GM12878 (cell line): ENCODE measurements around the gene SLC26A11. TPM values are rescaled to one million over a fixed set of nuclear protein-coding genes. Genes with fewer than 3 reads are reported as not detected.

Experiments
- BACH1 ChIP-seq: fragments of 450-650 bp; IDR thresholded peaks from 2 replicates; pipeline ENCODE4 v1.6.1; 2017; ENCODE audit warnings: mild to moderate bottlenecking, borderline replicate concordance
- BHLHE40 ChIP-seq, 2 experiments: fragments of 450-650 bp in 1 of 2; IDR thresholded peaks; 2 replicates each; pipeline ENCODE4 v1.6.1; 2011 to 2017; ENCODE audit warnings: low read depth in 2 of 2, borderline replicate concordance in 1 of 2, improper control_type of control experiment in 1 of 2, low read length in 1 of 2, mild to moderate bottlenecking in 1 of 2
- IKZF1 ChIP-seq: fragments of 450-650 bp; conservative IDR thresholded peaks from 2 replicates; pipeline ENCODE4 v1.6.1; 2017; ENCODE audit warnings: antibody characterized with exemption, mild to moderate bottlenecking
- NR2F1 ChIP-seq: fragments of 450-650 bp; conservative IDR thresholded peaks from 2 replicates; pipeline ENCODE4 v1.6.1; 2017; ENCODE audit warnings: mild to moderate bottlenecking
- SMARCA5 ChIP-seq: fragments of 450-650 bp; IDR thresholded peaks from 2 replicates; pipeline ENCODE4 v1.6.1; 2017; ENCODE audit warnings: mild to moderate bottlenecking
- TCF12 ChIP-seq: IDR thresholded peaks from 2 replicates; pipeline ENCODE4 v1.6.1; 2011; ENCODE audit warnings: low read depth, mild to moderate bottlenecking, low read length
- ZNF24 ChIP-seq: fragments of 450-650 bp; IDR thresholded peaks from 2 replicates; pipeline ENCODE4 v1.6.1; 2017; ENCODE audit warnings: antibody characterized with exemption, mild to moderate bottlenecking
- ZNF592 ChIP-seq: fragments of 450-650 bp; IDR thresholded peaks from 2 replicates; pipeline ENCODE4 v1.6.1; 2017; ENCODE audit warnings: mild to moderate bottlenecking, moderate library complexity
- polyA plus RNA-seq, 11 experiments: library from polyadenylated mRNA; depleted of rRNA in 4 of 11; unstranded in 6 of 11; stranded (reverse) in 5 of 11; fragments of >200 nt; fragmentation: Nextera tagmentation in 4 of 11; fragmentation: Illumina TruSeq in 1 of 11; extraction: Ambion mirVana in 4 of 11; extraction: Trizol in 1 of 11; gene quantifications; 1 replicate in 1 of 11; 2 replicates in 10 of 11; pipeline versions ENCODE4 v1.2.1 to v1.2.3, GENCODE V29; 2011 to 2016; ENCODE audit warnings: inconsistent platforms in 2 of 11, missing spikeins in 2 of 11, low read depth in 1 of 11
- total RNA-seq, 4 experiments: library from RNA; depleted of rRNA in 3 of 4; stranded (reverse); fragments of >200 nt in 3 of 4; fragmentation: Illumina TruSeq in 1 of 4; extraction: Trizol in 1 of 4; gene quantifications; 2 replicates each; pipeline versions ENCODE4 v1.2.1 to v1.2.3, GENCODE V29; 2013 to 2021
- TF ChIP-seq, protein P1 (sequence below): fragments of 450-650 bp; conservative IDR thresholded peaks from 2 replicates; pipeline ENCODE4 v1.6.1; 2017; ENCODE audit warnings: mild to moderate bottlenecking, moderate library complexity
- TF ChIP-seq, protein P2 (sequence below): fragments of 450-650 bp; IDR thresholded peaks from 2 replicates; pipeline ENCODE4 v1.6.1; 2017; ENCODE audit warnings: mild to moderate bottlenecking, moderate library complexity

SLC26A11 gene
- total and polyA plus RNA-seq, 10 of the 15 experiments (the other 5 are each of a cell fraction or from before 2014, with no cell fraction given): 0.05 to 4.1 (median 1.2) TPM; not detected in 1

- TF ChIP-seq, protein P1, sequence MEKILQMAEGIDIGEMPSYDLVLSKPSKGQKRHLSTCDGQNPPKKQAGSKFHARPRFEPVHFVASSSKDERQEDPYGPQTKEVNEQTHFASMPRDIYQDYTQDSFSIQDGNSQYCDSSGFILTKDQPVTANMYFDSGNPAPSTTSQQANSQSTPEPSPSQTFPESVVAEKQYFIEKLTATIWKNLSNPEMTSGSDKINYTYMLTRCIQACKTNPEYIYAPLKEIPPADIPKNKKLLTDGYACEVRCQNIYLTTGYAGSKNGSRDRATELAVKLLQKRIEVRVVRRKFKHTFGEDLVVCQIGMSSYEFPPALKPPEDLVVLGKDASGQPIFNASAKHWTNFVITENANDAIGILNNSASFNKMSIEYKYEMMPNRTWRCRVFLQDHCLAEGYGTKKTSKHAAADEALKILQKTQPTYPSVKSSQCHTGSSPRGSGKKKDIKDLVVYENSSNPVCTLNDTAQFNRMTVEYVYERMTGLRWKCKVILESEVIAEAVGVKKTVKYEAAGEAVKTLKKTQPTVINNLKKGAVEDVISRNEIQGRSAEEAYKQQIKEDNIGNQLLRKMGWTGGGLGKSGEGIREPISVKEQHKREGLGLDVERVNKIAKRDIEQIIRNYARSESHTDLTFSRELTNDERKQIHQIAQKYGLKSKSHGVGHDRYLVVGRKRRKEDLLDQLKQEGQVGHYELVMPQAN: peak; percentile 70; the same call in 1 of the 2 replicates
- TF ChIP-seq BACH1 (peak; percentile 88), ZNF592 (0 out of 2 replicates have a peak, but pooled peaks have one; percentile 62), TCF12 (peak; percentile 31; the same call in 1 of the 2 replicates), ZNF24 (peak; percentile 51; the same call in 1 of the 2 replicates), SMARCA5 (peak; percentile 87; the same call in 1 of the 2 replicates), BHLHE40 (IDR thresholded peaks at IDR 0.05; ENCODE audit: borderline replicate concordance in 1 of 2, low read depth in 2 of 2, low read length in 1 of 2) (peak in 1 of 2 experiments; percentile 68; a peak in 2 of 4 replicates), IKZF1 (peak; percentile 56), NR2F1 (peak; percentile 64; the same call in 1 of the 2 replicates)
- TF ChIP-seq, protein P2, sequence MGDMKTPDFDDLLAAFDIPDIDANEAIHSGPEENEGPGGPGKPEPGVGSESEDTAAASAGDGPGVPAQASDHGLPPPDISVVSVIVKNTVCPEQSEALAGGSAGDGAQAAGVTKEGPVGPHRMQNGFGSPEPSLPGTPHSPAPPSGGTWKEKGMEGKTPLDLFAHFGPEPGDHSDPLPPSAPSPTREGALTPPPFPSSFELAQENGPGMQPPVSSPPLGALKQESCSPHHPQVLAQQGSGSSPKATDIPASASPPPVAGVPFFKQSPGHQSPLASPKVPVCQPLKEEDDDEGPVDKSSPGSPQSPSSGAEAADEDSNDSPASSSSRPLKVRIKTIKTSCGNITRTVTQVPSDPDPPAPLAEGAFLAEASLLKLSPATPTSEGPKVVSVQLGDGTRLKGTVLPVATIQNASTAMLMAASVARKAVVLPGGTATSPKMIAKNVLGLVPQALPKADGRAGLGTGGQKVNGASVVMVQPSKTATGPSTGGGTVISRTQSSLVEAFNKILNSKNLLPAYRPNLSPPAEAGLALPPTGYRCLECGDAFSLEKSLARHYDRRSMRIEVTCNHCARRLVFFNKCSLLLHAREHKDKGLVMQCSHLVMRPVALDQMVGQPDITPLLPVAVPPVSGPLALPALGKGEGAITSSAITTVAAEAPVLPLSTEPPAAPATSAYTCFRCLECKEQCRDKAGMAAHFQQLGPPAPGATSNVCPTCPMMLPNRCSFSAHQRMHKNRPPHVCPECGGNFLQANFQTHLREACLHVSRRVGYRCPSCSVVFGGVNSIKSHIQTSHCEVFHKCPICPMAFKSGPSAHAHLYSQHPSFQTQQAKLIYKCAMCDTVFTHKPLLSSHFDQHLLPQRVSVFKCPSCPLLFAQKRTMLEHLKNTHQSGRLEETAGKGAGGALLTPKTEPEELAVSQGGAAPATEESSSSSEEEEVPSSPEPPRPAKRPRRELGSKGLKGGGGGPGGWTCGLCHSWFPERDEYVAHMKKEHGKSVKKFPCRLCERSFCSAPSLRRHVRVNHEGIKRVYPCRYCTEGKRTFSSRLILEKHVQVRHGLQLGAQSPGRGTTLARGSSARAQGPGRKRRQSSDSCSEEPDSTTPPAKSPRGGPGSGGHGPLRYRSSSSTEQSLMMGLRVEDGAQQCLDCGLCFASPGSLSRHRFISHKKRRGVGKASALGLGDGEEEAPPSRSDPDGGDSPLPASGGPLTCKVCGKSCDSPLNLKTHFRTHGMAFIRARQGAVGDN: peak; percentile 82
Measured at GRCh38 chr17:80260069-80260535, 39.9 kb downstream of the SLC26A11 start (continued).
